ENCODE results near the gene TTC7B.

- TF ChIP-seq CTCF (IDR thresholded peaks at IDR 0.05) = no peak
- TF ChIP-seq EZH2 (IDR thresholded peaks at IDR 0.05) = no peak
- TF ChIP-seq EZH2phosphoT487 (IDR thresholded peaks at IDR 0.05) = no peak
Observed at GRCh38 chr14:90837355-90837754, 21.1 kb upstream of the TTC7B start.

All from neural progenitor cell (in vitro differentiated cells).